ENCODE data around the gene DROSHA. TPM values are rescaled to one million over a fixed set of nuclear protein-coding genes. Genes with fewer than 3 reads are reported as not detected.
"Not testable (repeated sequence)": the region's sequence is repeated elsewhere in the genome, so short reads cannot be mapped to it uniquely, and the experiment has no call there.

Gene DROSHA
- total RNA-seq, 2 donors from 2014 or later = 16.1 to 85.0 TPM

DNA sequence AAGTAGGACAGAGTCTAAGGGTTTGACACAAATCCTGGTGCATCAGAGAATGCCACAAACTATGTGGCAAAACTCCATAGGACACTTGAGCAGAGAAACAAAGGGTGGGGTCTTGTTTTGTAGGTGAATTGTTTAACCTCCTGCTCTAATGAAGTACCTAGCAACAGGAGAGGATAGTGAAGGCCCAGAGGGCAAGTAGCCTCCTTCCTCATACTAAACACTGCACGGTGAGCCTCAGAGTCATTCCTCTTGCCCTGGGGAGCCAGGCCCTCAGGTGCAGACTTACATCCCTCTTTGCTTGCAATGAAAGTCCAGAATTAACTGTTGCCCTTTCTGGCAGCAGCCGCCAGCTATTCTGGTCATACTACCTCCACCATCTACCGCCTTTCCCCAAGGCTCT lies 166.1 kb downstream of the DROSHA start:
- TF ChIP-seq, protein P1, sequence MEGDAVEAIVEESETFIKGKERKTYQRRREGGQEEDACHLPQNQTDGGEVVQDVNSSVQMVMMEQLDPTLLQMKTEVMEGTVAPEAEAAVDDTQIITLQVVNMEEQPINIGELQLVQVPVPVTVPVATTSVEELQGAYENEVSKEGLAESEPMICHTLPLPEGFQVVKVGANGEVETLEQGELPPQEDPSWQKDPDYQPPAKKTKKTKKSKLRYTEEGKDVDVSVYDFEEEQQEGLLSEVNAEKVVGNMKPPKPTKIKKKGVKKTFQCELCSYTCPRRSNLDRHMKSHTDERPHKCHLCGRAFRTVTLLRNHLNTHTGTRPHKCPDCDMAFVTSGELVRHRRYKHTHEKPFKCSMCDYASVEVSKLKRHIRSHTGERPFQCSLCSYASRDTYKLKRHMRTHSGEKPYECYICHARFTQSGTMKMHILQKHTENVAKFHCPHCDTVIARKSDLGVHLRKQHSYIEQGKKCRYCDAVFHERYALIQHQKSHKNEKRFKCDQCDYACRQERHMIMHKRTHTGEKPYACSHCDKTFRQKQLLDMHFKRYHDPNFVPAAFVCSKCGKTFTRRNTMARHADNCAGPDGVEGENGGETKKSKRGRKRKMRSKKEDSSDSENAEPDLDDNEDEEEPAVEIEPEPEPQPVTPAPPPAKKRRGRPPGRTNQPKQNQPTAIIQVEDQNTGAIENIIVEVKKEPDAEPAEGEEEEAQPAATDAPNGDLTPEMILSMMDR (IDR thresholded peaks at IDR 0.05) = no peak
- no peak for TF ChIP-seq POLR2A (IDR thresholded peaks at IDR 0.05)
- 59 to 61% methylated on average over 3 of the region's 3 CpGs for WGBS, 2 donors
- H3K36me3 ChIP-seq (replicated peaks in 1 of 2; ENCODE audit: insufficient read depth in 1 of 2, low read depth in 2 of 2) = no peaks in the 10 kb centered on the region
- no peaks in the 10 kb centered on the region for H3K4me1 ChIP-seq
- DNase-seq = no peak
- H3K4me3 ChIP-seq = no peak overlapping the region
- H3K27ac ChIP-seq = no peak overlapping the region
- ATAC-seq = no peak
- no peaks in the 10 kb centered on the region for H3K27me3 ChIP-seq
- H3K9me3 ChIP-seq = no peaks in the 10 kb centered on the region
- intact Hi-C loops (cut with DNase I) = no loop called here

DNA sequence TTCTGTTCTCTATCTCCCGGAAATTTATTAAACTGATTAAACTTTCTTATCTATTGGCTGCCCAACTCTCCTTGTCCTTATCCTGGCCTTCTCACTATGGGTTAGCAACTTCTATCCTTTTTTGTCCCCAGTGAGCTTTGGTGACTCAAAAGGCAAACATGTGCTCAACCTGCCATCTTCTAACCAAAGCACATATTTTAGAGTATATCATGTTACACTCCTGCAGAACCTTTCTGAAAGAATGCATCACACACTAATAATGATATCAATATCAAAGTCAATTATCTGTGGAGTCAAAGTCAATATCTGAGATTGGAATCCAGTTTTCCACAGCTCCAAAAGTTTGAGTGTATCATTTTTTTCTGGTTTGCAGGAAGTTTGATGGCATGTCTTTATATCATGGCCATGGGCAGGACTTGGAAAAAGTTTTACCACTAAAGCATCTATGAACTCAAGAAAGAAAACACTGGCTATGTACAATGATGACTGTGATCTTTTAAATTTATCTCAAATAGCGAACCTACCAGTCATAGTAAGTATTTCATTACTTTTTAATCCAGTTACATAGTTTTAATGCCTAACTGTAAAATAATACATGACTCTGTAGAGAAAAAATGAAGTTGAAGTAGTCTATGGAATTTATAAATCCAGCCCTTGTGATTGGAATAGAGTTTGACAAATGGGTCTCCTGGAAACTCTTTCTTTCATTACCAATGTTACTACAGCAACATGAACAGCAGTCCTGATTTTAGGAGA lies 166.8 kb downstream of the DROSHA start:
- Histone ChIP-seq H3K4me3 (no peak overlapping the region), H3K9me3 (no peaks in the 10 kb centered on the region), H3K4me1 (no peaks in the 10 kb centered on the region), H3K27me3 (no peaks in the 10 kb centered on the region), H3K27ac (no peak overlapping the region), H3K36me3 (replicated peaks in 1 of 2; ENCODE audit: insufficient read depth in 1 of 2, low read depth in 2 of 2) (no peaks in the 10 kb centered on the region)
- 31 to 33% methylated on average over 2 of the region's 2 CpGs for WGBS, 2 donors
- intact Hi-C loops (cut with DNase I) = no loop called here
- ATAC-seq = no peak
- no peak for DNase-seq
- no peak for TF ChIP-seq POLR2A (IDR thresholded peaks at IDR 0.05)
- TF ChIP-seq, protein P1 (IDR thresholded peaks at IDR 0.05) = no peak

DNA sequence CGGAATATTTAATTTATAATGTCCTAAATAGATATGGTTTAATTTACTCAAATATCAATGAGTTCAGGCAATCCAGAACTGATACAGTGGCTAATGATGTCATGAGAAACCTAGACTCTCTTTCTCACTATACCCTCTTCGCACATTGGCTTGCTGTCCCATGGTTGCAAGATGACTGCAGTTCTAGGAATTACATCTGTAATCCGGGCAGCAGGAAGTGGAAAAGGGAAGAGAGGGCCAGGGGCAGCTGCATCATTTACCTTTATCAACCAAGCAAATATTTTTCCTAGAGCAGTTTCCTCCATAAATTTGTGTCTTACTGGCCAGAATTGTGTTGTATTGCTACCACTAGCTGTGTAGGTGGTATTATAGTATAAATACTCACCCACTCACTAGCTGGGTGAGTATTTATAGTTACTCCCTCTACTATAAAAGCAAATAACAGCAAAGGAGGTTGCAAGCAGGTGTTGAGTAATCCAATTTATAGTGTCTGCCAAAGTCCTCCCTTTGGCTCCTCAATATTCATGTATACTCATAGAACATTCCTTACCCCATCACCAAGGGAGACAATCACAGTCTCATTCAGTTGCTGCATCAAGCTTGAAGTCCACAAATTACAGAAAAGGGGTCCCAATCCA lies 168.8 kb downstream of the DROSHA start:
- Histone ChIP-seq H3K4me3 (no peak overlapping the region), H3K27me3 (no peaks in the 10 kb centered on the region), H3K9me3 (no peaks in the 10 kb centered on the region), H3K27ac (no peak overlapping the region), H3K36me3 (replicated peaks in 1 of 2; ENCODE audit: insufficient read depth in 1 of 2, low read depth in 2 of 2) (no peaks in the 10 kb centered on the region), H3K4me1 (no peaks in the 10 kb centered on the region)
- WGBS, 2 donors = 48 to 52% methylated on average over 3 of the region's 3 CpGs
- DNase-seq = no peak
- TF ChIP-seq POLR2A (IDR thresholded peaks at IDR 0.05) = no peak
- TF ChIP-seq, protein P1 (IDR thresholded peaks at IDR 0.05) = no peak
- intact Hi-C loops (cut with DNase I) = no loop called here
- no peak for ATAC-seq

DNA sequence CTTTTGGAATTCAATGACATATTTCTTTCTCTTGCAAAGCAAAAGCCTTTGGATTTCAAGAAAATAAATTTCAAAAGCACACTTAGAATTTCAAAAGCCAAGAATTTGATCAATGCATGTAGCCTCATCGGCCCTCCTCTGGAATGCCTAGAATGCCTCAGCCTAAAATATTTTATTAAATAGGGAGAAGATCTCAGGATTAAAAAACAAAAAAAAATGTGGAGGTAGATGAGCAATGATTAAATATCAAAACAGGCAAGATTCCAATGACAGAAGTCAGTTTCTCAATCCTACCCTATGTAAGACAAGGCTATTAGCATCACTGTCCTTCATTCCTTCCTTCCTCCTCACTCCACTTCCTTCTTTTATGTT lies 169.4 kb downstream of the DROSHA start:
- DNase-seq (no peak), ATAC-seq (no peak)
- WGBS, 2 donors = 46 to 76% methylated on average over 1 of the region's 1 CpG
- TF ChIP-seq, protein P1 (IDR thresholded peaks at IDR 0.05) = no peak
- no peak for TF ChIP-seq POLR2A (IDR thresholded peaks at IDR 0.05)
- H3K9me3 ChIP-seq = no peaks in the 10 kb centered on the region
- no peaks in the 10 kb centered on the region for H3K4me1 ChIP-seq
- H3K27ac ChIP-seq = no peak overlapping the region
- no peaks in the 10 kb centered on the region for H3K36me3 ChIP-seq (replicated peaks in 1 of 2; ENCODE audit: insufficient read depth in 1 of 2, low read depth in 2 of 2)
- intact Hi-C loops (cut with DNase I) = no loop called here
- H3K4me3 ChIP-seq = no peak overlapping the region
- H3K27me3 ChIP-seq = no peaks in the 10 kb centered on the region

DNA sequence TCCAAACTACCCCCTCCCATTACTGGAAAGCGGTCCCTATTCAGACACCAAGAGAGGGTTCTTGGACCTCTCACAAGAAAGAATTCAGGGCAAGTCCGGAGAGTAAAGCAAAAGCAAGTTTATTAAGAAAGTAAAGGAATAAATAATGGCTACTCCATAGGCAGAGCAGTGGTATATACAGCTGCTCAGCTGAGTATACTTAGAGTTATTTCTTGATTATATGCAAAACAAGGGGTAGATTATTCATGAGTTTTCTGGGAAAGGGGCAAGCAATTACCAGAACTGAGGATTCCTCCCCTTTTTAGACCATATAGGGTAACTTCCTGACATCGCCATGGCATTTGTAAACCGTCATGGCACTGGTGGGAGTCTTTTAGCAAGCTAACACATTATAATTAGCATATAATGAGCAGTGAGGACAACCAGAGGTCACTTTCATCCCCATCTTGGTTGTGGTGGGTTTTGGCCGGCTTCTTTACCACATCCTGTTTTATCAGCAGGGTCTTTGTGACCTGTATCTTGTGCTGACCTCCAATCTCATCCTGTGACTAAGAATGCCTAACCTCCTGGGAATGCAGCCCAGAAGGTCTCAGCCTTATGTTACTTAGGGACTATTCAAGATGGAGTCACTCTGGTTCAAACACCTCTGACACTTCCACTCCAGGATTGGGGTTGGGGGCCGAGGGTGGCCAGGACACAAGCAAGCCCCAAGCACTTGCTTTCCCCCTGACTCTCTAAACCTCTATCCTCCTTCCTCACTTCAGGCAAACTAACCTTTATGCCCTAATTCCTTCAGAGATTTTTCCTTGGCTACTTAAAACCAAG lies 170.0 kb downstream of the DROSHA start:
- DNase-seq = not testable (repeated sequence)
- WGBS, 2 donors = 59 to 60% methylated on average over 6 of the region's 6 CpGs

More for the DNA sequence above, 170.0 kb downstream of the DROSHA start:
- H3K9me3 ChIP-seq; H3K27me3 ChIP-seq; ATAC-seq; H3K36me3 ChIP-seq (replicated peaks in 1 of 2; ENCODE audit: insufficient read depth in 1 of 2, low read depth in 2 of 2); H3K4me3 ChIP-seq; H3K27ac ChIP-seq; intact Hi-C loops (cut with DNase I); H3K4me1 ChIP-seq: not testable (repeated sequence)

Measured in body of pancreas (tissue), 4 donors.